Endothelial cell of umbilical vein (primary cell): Measurements from ENCODE around the gene CYP4F22. TPM values are rescaled to one million over a fixed set of nuclear protein-coding genes. Genes with fewer than 3 reads are reported as not detected.
A peak's percentile ranks its signal among the peaks of the same experiment; 100 is the strongest.

Experiments
- BruUV-seq: library from RNA; stranded (reverse); fragments of 400-500 nt; replicated peaks from 2 replicates; lab custom pipeline; 2021; lab: Mats Ljungman, UMichigan
- CTCF ChIA-PET: fragments of 300-600, 350-600 bp; sonication (Branson Sonifier 250); formaldehyde crosslinking; loops from one replicate; lab custom pipeline; 2021; ENCODE audit warnings: antibody characterized with exemption, inconsistent platforms; lab: Charles Lee
- POLR2A ChIA-PET: fragments of 300-600, 350-600 bp; sonication (Branson Sonifier 250); formaldehyde crosslinking; loops from one replicate; lab custom pipeline; 2021; ENCODE audit warnings: antibody characterized with exemption, inconsistent platforms; lab: Charles Lee
- DNase-seq: peaks from one replicate; pipeline ENCODE4 v3.0.0-alpha.2; 2011; ENCODE audit warnings: low read depth, low spot score
- FAIRE-seq: peaks from 2 replicates; lab custom pipeline; 2011; peaks lifted over from hg19 to GRCh38; lab: Jason Lieb, UNC
- H2AFZ ChIP-seq: 2 replicates; pipeline ENCODE4 v1.6.0; 2012; ENCODE audit warnings: low read depth, low read length, control low read depth, inconsistent platforms
- H3K27ac ChIP-seq: 2 replicates; pipeline ENCODE4 v1.5.1; 2011; ENCODE audit warnings: low read depth, mild to moderate bottlenecking, control low read depth, low read length, moderate library complexity; ENCODE audit not compliant: insufficient read depth
- H3K27me3 ChIP-seq, 2 experiments: 2 replicates each; pipeline versions ENCODE4 v1.6.0 to v1.6.1; 2011; ENCODE audit warnings: low read length in 2 of 2, mixed read lengths in 1 of 2; ENCODE audit not compliant: control insufficient read depth in 2 of 2, insufficient read depth in 2 of 2
- H3K36me3 ChIP-seq, 2 experiments: 2 replicates in 1 of 2; 3 replicates in 1 of 2; pipeline ENCODE4 v1.5.1; 2011; ENCODE audit warnings: low read length in 2 of 2, mild to moderate bottlenecking in 1 of 2, moderate library complexity in 1 of 2; ENCODE audit not compliant: control insufficient read depth in 2 of 2, insufficient read depth in 2 of 2; ENCODE audit errors: extremely low read depth in 1 of 2
- H3K4me1 ChIP-seq: 3 replicates; pipeline ENCODE4 v1.5.1; 2011; ENCODE audit warnings: mild to moderate bottlenecking, low read length; ENCODE audit not compliant: control insufficient read depth, insufficient read depth; ENCODE audit errors: extremely low read depth
- H3K4me2 ChIP-seq: 2 replicates; pipeline ENCODE4 v1.6.1; 2011; ENCODE audit warnings: low read length, control low read depth, mixed read lengths; ENCODE audit not compliant: insufficient read depth
- H3K4me3 ChIP-seq, 3 experiments: fragments of 200-600 bp in 1 of 3; sonication (generic), shearing (Covaris generic) in 1 of 3; replicated peaks in 1 of 3; 2 replicates each; pipeline ENCODE4 v1.5.1; 2011 to 2016; ENCODE audit warnings: control low read depth in 3 of 3, low read length in 3 of 3, mild to moderate bottlenecking in 2 of 3, inconsistent platforms in 1 of 3, low read depth in 1 of 3, moderate library complexity in 1 of 3; ENCODE audit not compliant: insufficient read depth in 1 of 3
- H3K79me2 ChIP-seq: 2 replicates; pipeline ENCODE4 v1.6.0; 2012; ENCODE audit warnings: low read length, inconsistent platforms; ENCODE audit not compliant: control insufficient read depth, insufficient read depth
- H3K9ac ChIP-seq: replicated peaks from 2 replicates; pipeline ENCODE3; 2011; ENCODE audit warnings: low read length, control low read depth; ENCODE audit not compliant: insufficient read depth; ENCODE audit errors: extremely low read depth
- H3K9me1 ChIP-seq: replicated peaks from 3 replicates; pipeline ENCODE4 v1.6.0; 2011; ENCODE audit warnings: mild to moderate bottlenecking, low read length; ENCODE audit not compliant: control insufficient read depth, insufficient read depth; ENCODE audit errors: extremely low read depth
- H3K9me3 ChIP-seq: replicated peaks from 2 replicates; pipeline ENCODE4 v1.5.1; 2012; ENCODE audit warnings: low read length, inconsistent platforms; ENCODE audit not compliant: control insufficient read depth, insufficient read depth
- H4K20me1 ChIP-seq: replicated peaks from 2 replicates; pipeline ENCODE3; 2011; ENCODE audit warnings: mild to moderate bottlenecking, low read length; ENCODE audit not compliant: control insufficient read depth, insufficient read depth; ENCODE audit errors: extremely low read depth
- EZH2 ChIP-seq: IDR thresholded peaks from 2 replicates; pipeline ENCODE4 v1.6.1; 2012; ENCODE audit warnings: borderline replicate concordance, low read depth, mild to moderate bottlenecking, moderate library complexity, low read length, inconsistent platforms; ENCODE audit not compliant: severe bottlenecking
- FOS ChIP-seq: IDR thresholded peaks from 2 replicates; pipeline ENCODE4 v1.6.1; 2011; ENCODE audit warnings: mild to moderate bottlenecking, low read length, moderate library complexity, borderline replicate concordance; ENCODE audit not compliant: insufficient read depth
- GATA2 ChIP-seq: IDR thresholded peaks from 2 replicates; pipeline ENCODE4 v1.7.0; 2011; ENCODE audit warnings: low read depth, mild to moderate bottlenecking, moderate library complexity, mixed read lengths, low read length; ENCODE audit not compliant: insufficient read length, insufficient read depth
- MYC ChIP-seq: IDR thresholded peaks from one replicate; pipeline ENCODE4 v1.6.1; 2011; ENCODE audit warnings: mild to moderate bottlenecking, low read depth, low read length
- POLR2A ChIP-seq: IDR thresholded peaks from 2 replicates; pipeline ENCODE4 v1.6.1; 2012; ENCODE audit warnings: low read depth, mild to moderate bottlenecking, control low read depth, low read length
- POLR2AphosphoS5 ChIP-seq: IDR thresholded peaks from 2 replicates; pipeline ENCODE4 v1.6.1; 2012; ENCODE audit warnings: low read depth, mild to moderate bottlenecking, control low read depth, low read length, moderate library complexity; ENCODE audit not compliant: insufficient read depth
- dilution Hi-C: fragments of 300-500 bp; cut with MboI; formaldehyde crosslinking; loops from one replicate; pipeline ENCODE4 v1.15.0; 2019; ENCODE audit warnings: low sequenced_read_pairs; ENCODE audit not compliant: extremely low pct_ligation_motif_present
- intact Hi-C: fragments of 100-400 bp; cut with micrococcal nuclease; formaldehyde crosslinking; loops from one replicate; pipeline ENCODE4 v1.10.0; 2022
- polyA plus RNA-seq, 4 experiments: library from polyadenylated mRNA; depleted of rRNA in 3 of 4; stranded (reverse) in 3 of 4; unstranded in 1 of 4; fragments of >200 nt; gene quantifications; 2 replicates each; pipeline versions ENCODE4 v1.2.1 to v1.2.3, GENCODE V29; 2011 to 2012; ENCODE audit warnings: missing spikeins in 1 of 4
- total RNA-seq: library from RNA; stranded (reverse); gene quantifications from 2 replicates; pipeline ENCODE4 v1.2.3, GENCODE V29; 2021
- TF ChIP-seq, protein P1 (sequence below), 2 donors: IDR thresholded peaks; 1 replicate in 1 of 2; 2 replicates in 1 of 2; pipeline ENCODE4 v1.5.1; 2011; ENCODE audit warnings: low read length in 2 of 2, mild to moderate bottlenecking in 2 of 2, moderate library complexity in 2 of 2, control low read depth in 1 of 2, inconsistent platforms in 1 of 2, low read depth in 1 of 2; ENCODE audit not compliant: insufficient read depth in 1 of 2; ENCODE audit errors: extremely low read depth in 1 of 2

The CYP4F22 gene
- total and polyA plus RNA-seq, 2 donors (not counting 3 experiments of a cell fraction or from before 2014, with no cell fraction given), result not detected

GRCh38 chr19:15550929-15551292, 42.6 kb downstream of the CYP4F22 start:
- DNase-seq, result no peak
- Histone ChIP-seq H4K20me1 (no peaks in the 10 kb centered on the region), H2AFZ (peak overlapping the region; percentile 94), H3K27me3 (peaks cover 0 to 1% of the 10 kb centered on the region in 2 experiments), H3K36me3 (no peaks in the 10 kb centered on the region), H3K79me2 (no peaks in the 10 kb centered on the region), H3K4me2 (peak overlapping the region; percentile 30), H3K9me1 (no peaks in the 10 kb centered on the region), H3K4me1 (peaks cover 7% of the 10 kb centered on the region), H3K9ac (no peak overlapping the region), H3K27ac (no peak overlapping the region), H3K4me3 (no peak overlapping the region), H3K9me3 (no peaks in the 10 kb centered on the region)
- TF ChIP-seq FOS (no peak), POLR2AphosphoS5 (no peak), POLR2A (no peak), EZH2 (no peak), GATA2 (no peak), MYC (no peak)
- TF ChIP-seq, protein P1, sequence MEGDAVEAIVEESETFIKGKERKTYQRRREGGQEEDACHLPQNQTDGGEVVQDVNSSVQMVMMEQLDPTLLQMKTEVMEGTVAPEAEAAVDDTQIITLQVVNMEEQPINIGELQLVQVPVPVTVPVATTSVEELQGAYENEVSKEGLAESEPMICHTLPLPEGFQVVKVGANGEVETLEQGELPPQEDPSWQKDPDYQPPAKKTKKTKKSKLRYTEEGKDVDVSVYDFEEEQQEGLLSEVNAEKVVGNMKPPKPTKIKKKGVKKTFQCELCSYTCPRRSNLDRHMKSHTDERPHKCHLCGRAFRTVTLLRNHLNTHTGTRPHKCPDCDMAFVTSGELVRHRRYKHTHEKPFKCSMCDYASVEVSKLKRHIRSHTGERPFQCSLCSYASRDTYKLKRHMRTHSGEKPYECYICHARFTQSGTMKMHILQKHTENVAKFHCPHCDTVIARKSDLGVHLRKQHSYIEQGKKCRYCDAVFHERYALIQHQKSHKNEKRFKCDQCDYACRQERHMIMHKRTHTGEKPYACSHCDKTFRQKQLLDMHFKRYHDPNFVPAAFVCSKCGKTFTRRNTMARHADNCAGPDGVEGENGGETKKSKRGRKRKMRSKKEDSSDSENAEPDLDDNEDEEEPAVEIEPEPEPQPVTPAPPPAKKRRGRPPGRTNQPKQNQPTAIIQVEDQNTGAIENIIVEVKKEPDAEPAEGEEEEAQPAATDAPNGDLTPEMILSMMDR (IDR thresholded peaks at IDR 0.05; ENCODE audit: extremely low read depth in 1 of 2, insufficient read depth in 1 of 2, low read depth in 1 of 2, low read length in 2 of 2), result peak; percentile 10 to 14
- POLR2A ChIA-PET, result no interaction called here
- intact Hi-C loops (loop anchor here (1.0 kb wide), 1 partner anchor 132 kb away; no protein-coding TSS in a partner anchor), dilution Hi-C loops (no loop called here)
- CTCF ChIA-PET, result interaction anchor here (0.5 to 2.5 kb wide), 7 partner anchors 9 to 449 kb away, joined by 3 to 22 read pairs (median 5); partner anchors contain the start of gene AKAP8L
- no TSS peak for BruUV-seq
- no peak for FAIRE-seq
